IMR-90 (cell line): ENCODE measurements around the gene ALAS1. TPM values are rescaled to one million over a fixed set of nuclear protein-coding genes. Genes with fewer than 3 reads are reported as not detected.

Experiments
- ATAC-seq: fragments of 200-7000 bp; cut with Tn5 transposase; 2 replicates; pipeline ENCODE4 v1.9.1; 2020; ENCODE audit warnings: low read depth, mild to moderate bottlenecking, moderate library complexity
- BruUV-seq: library from RNA; stranded (reverse); fragments of 400-500 nt; replicated peaks from 2 replicates; lab custom pipeline; 2021; lab: Mats Ljungman, UMichigan
- CTCF ChIA-PET: fragments of 300-600 bp; formaldehyde crosslinking; extraction: SDS; loops from one replicate; lab custom pipeline; 2021; ENCODE audit warnings: antibody characterized with exemption; lab: Yijun Ruan, JAX
- POLR2A ChIA-PET: fragments of 300-600 bp; sonication (Branson Sonifier 250); formaldehyde crosslinking; loops from one replicate; lab custom pipeline; 2022; ENCODE audit warnings: antibody characterized with exemption; ENCODE audit not compliant: unreplicated experiment; lab: Charles Lee
- DNase-seq: peaks from one replicate; pipeline ENCODE4 v3.0.0; 2013
- H2AFZ ChIP-seq: replicated peaks from 2 replicates; pipeline ENCODE3; 2013; ENCODE audit warnings: low read length, mild to moderate bottlenecking; ENCODE audit not compliant: poor library complexity
- H2AK5ac ChIP-seq: 2 replicates; pipeline ENCODE4 v1.6.1; 2013; ENCODE audit warnings: low read depth, low read length, inconsistent platforms
- H2AK9ac ChIP-seq: replicated peaks from 2 replicates; pipeline ENCODE3; 2013; ENCODE audit warnings: mild to moderate bottlenecking, low read depth, low read length, moderate library complexity; ENCODE audit not compliant: poor library complexity
- H2BK120ac ChIP-seq: 2 replicates; pipeline ENCODE4 v1.6.1; 2013; ENCODE audit warnings: low read depth, low read length, inconsistent platforms
- H2BK15ac ChIP-seq: 3 replicates; pipeline ENCODE4 v1.6.1; 2013; ENCODE audit warnings: low read depth, low read length, inconsistent platforms
- H2BK20ac ChIP-seq: 2 replicates; pipeline ENCODE4 v1.6.1; 2013; ENCODE audit warnings: low read depth, mild to moderate bottlenecking, inconsistent platforms, low read length, moderate library complexity
- H2BK5ac ChIP-seq: 2 replicates; pipeline ENCODE4 v1.6.1; 2013; ENCODE audit warnings: mild to moderate bottlenecking, low read depth, low read length, inconsistent platforms; ENCODE audit not compliant: poor library complexity, severe bottlenecking
- H3K14ac ChIP-seq: replicated peaks from 2 replicates; pipeline ENCODE4 v1.6.1; 2013; ENCODE audit warnings: low read depth, low read length, inconsistent platforms
- H3K18ac ChIP-seq: 2 replicates; pipeline ENCODE4 v1.6.1; 2013; ENCODE audit warnings: low read depth, low read length, control low read depth
- H3K23ac ChIP-seq: 2 replicates; pipeline ENCODE4 v1.6.1; 2013; ENCODE audit warnings: low read depth, low read length, inconsistent platforms
- H3K27ac ChIP-seq: 2 replicates; pipeline ENCODE4 v1.5.1; 2013; ENCODE audit warnings: mild to moderate bottlenecking, control low read depth, low read length; ENCODE audit not compliant: insufficient read depth
- H3K27me3 ChIP-seq: 2 replicates; pipeline ENCODE4 v1.6.1; 2013; ENCODE audit warnings: low read length; ENCODE audit not compliant: control insufficient read depth, insufficient read depth
- H3K36me3 ChIP-seq: 2 replicates; pipeline ENCODE4 v1.6.1; 2013; ENCODE audit warnings: low read length, mixed read lengths; ENCODE audit not compliant: control insufficient read depth, insufficient read depth
- H3K4ac ChIP-seq: 2 replicates; pipeline ENCODE4 v1.6.1; 2013; ENCODE audit warnings: low read depth, low read length, inconsistent platforms
- H3K4me1 ChIP-seq: 2 replicates; pipeline ENCODE4 v1.6.1; 2013; ENCODE audit warnings: low read length, mixed read lengths; ENCODE audit not compliant: control insufficient read depth, insufficient read depth
- H3K4me2 ChIP-seq: 2 replicates; pipeline ENCODE4 v1.6.1; 2013; ENCODE audit warnings: low read depth, mild to moderate bottlenecking, control low read depth, low read length, moderate library complexity
- H3K4me3 ChIP-seq: 2 replicates; pipeline ENCODE4 v1.5.1; 2013; ENCODE audit warnings: low read depth, mild to moderate bottlenecking, control low read depth, low read length, moderate library complexity; ENCODE audit not compliant: insufficient read depth
- H3K56ac ChIP-seq: 2 replicates; pipeline ENCODE4 v1.6.1; 2013; ENCODE audit warnings: low read length, inconsistent platforms; ENCODE audit not compliant: insufficient read depth; ENCODE audit errors: extremely low read depth
- H3K79me1 ChIP-seq, 2 experiments: 2 replicates each; pipeline ENCODE4 v1.6.1; 2013; ENCODE audit warnings: low read length in 2 of 2, inconsistent platforms in 1 of 2, low read depth in 1 of 2
- H3K9ac ChIP-seq: 2 replicates; pipeline ENCODE4 v1.6.1; 2013; ENCODE audit warnings: low read depth, low read length, control low read depth
- H3K9me1 ChIP-seq: 2 replicates; pipeline ENCODE4 v1.6.1; 2013; ENCODE audit warnings: low read length, inconsistent platforms; ENCODE audit not compliant: insufficient read depth
- H3K9me3 ChIP-seq: 2 replicates; pipeline ENCODE4 v1.6.1; 2013; ENCODE audit warnings: low read length; ENCODE audit not compliant: control insufficient read depth, insufficient read depth
- H4K20me1 ChIP-seq: 2 replicates; pipeline ENCODE4 v1.6.1; 2013; ENCODE audit warnings: low read length, inconsistent platforms; ENCODE audit not compliant: insufficient read depth
- H4K5ac ChIP-seq: 2 replicates; pipeline ENCODE4 v1.6.1; 2013; ENCODE audit warnings: mild to moderate bottlenecking, low read depth, low read length, control low read depth
- H4K8ac ChIP-seq, 2 experiments: 2 replicates each; pipeline ENCODE4 v1.6.1; 2013; ENCODE audit warnings: low read depth in 2 of 2, low read length in 2 of 2, control low read depth in 1 of 2, inconsistent platforms in 1 of 2
- H4K91ac ChIP-seq: 2 replicates; pipeline ENCODE4 v1.6.1; 2013; ENCODE audit warnings: low read depth, low read length, inconsistent platforms; ENCODE audit not compliant: insufficient read depth
- BHLHE40 ChIP-seq: fragments of 150-350 bp; IDR thresholded peaks from 2 replicates; pipeline ENCODE4 v1.6.1; 2016; ENCODE audit warnings: mild to moderate bottlenecking, low read depth, low read length
- CEBPB ChIP-seq: IDR thresholded peaks from 2 replicates; pipeline ENCODE4 v1.6.1; 2012; ENCODE audit warnings: low read depth, low read length, improper control_type of control experiment
- CHD1 ChIP-seq: IDR thresholded peaks from 2 replicates; pipeline ENCODE4 v1.6.1; 2012; ENCODE audit warnings: low read depth, low read length, improper control_type of control experiment
- ELK1 ChIP-seq: fragments of 150-350 bp; IDR thresholded peaks from 2 replicates; pipeline ENCODE4 v1.6.1; 2016; ENCODE audit warnings: low read depth, mild to moderate bottlenecking, low read length, moderate library complexity, borderline replicate concordance
- FOS ChIP-seq: fragments of 150-350 bp; IDR thresholded peaks from 2 replicates; pipeline ENCODE4 v1.6.1; 2016; ENCODE audit warnings: low read depth, low read length
- MAFK ChIP-seq: IDR thresholded peaks from 2 replicates; pipeline ENCODE4 v1.6.1; 2012; ENCODE audit warnings: low read depth, low read length, improper control_type of control experiment
- MAZ ChIP-seq: IDR thresholded peaks from 2 replicates; pipeline ENCODE4 v1.6.1; 2012; ENCODE audit warnings: low read depth, mild to moderate bottlenecking, low read length, improper control_type of control experiment, moderate library complexity, borderline replicate concordance
- MXI1 ChIP-seq: IDR thresholded peaks from 2 replicates; pipeline ENCODE4 v1.6.1; 2012; ENCODE audit warnings: low read depth, mild to moderate bottlenecking, low read length, moderate library complexity, borderline replicate concordance
- POLR2A ChIP-seq: IDR thresholded peaks from 2 replicates; pipeline ENCODE4 v1.6.1; 2012; ENCODE audit warnings: mild to moderate bottlenecking, low read depth, low read length
- RAD21 ChIP-seq: IDR thresholded peaks from 2 replicates; pipeline ENCODE4 v1.6.1; 2012; ENCODE audit warnings: low read length, improper control_type of control experiment
- RFX5 ChIP-seq: IDR thresholded peaks from 2 replicates; pipeline ENCODE4 v1.8.0; 2012; ENCODE audit warnings: low read depth, mild to moderate bottlenecking, low read length, moderate library complexity
- USF2 ChIP-seq: fragments of 150-350 bp; IDR thresholded peaks from 2 replicates; pipeline ENCODE4 v1.6.1; 2017; ENCODE audit warnings: mild to moderate bottlenecking, antibody characterized with exemption, low read length, low read depth
- WGBS, 2 experiments: methylation state at CpG; one replicate each; pipeline versions ENCODE4 v1.1.5 to v1.1.7; 2013; ENCODE audit warnings: missing lambda C conversion rate in 2 of 2; ENCODE audit not compliant: insufficient read length in 1 of 2; ENCODE audit errors: extremely low coverage in 2 of 2; 5-methylcytosine and 5-hydroxymethylcytosine counted together
- dilution Hi-C: fragments of 300-500 bp; cut with HindIII; formaldehyde crosslinking; loops from one replicate; pipeline ENCODE4 v1.14.3; 2018; ENCODE audit warnings: low sequenced_read_pairs; ENCODE audit not compliant: unreplicated experiment
- in situ Hi-C: fragments of 300-500 bp; cut with MboI; formaldehyde crosslinking; loops from 3 replicates; pipeline ENCODE4 v1.14.3; 2019; ENCODE audit warnings: low sequenced_read_pairs, inconsistent platforms, mixed read lengths
- intact Hi-C: fragments of 100-400 bp; cut with micrococcal nuclease; formaldehyde crosslinking; loops from 2 replicates; pipeline ENCODE4 v1.10.0; 2022
- polyA plus RNA-seq, 3 experiments: library from polyadenylated mRNA; depleted of rRNA; stranded (reverse); fragments of >200 nt; gene quantifications; 2 replicates each; pipeline ENCODE4 v1.2.3, GENCODE V29; 2012; ENCODE audit warnings: low replicate concordance in 1 of 3
- total RNA-seq: library from RNA; depleted of rRNA; stranded (reverse); fragments of >200 nt; gene quantifications from 2 replicates; pipeline ENCODE4 v1.2.3, GENCODE V29; 2012

Gene ALAS1
- total and polyA plus RNA-seq, 2 of the 4 experiments (the other 2 are of a cell fraction) = 32.8 to 47.2 TPM

GRCh38 chr3:52256159-52256558, 58.2 kb downstream of the ALAS1 start:
- no peak overlapping the region for H2AFZ ChIP-seq
- peaks cover 12 to 56% of the 10 kb centered on the region in 2 experiments for H3K79me1 ChIP-seq
- H3K14ac ChIP-seq = no peak overlapping the region
- peaks cover 59% of the 10 kb centered on the region for H3K36me3 ChIP-seq
- ATAC-seq (no peak), DNase-seq (no peak)
- WGBS, 2 experiments = no CpG with 5 or more reads among the region's 3 CpGs
- H3K4ac ChIP-seq = no peak overlapping the region
- peaks cover 23% of the 10 kb centered on the region for H4K20me1 ChIP-seq
- H3K9me1 ChIP-seq = no peaks in the 10 kb centered on the region
- H2AK9ac ChIP-seq = no peak overlapping the region
- no peak for TF ChIP-seq ELK1
- no peak for TF ChIP-seq CEBPB
- no peak for TF ChIP-seq MAZ
- TF ChIP-seq MXI1 = no peak
- no peak for TF ChIP-seq FOS
- TF ChIP-seq USF2 = no peak
- TF ChIP-seq POLR2A = no peak
- TF ChIP-seq BHLHE40 = no peak
- TF ChIP-seq RFX5 = no peak
- no peak for TF ChIP-seq RAD21
- TF ChIP-seq CHD1 = no peak
- no peak for TF ChIP-seq MAFK
- in situ Hi-C loops (no loop called here), dilution Hi-C loops (no loop called here), intact Hi-C loops (no loop called here)
- no peak overlapping the region for H2BK20ac ChIP-seq
- no peak overlapping the region for H2AK5ac ChIP-seq
- no peak overlapping the region for H2BK15ac ChIP-seq
- no peak overlapping the region for H3K27ac ChIP-seq
- CTCF ChIA-PET = interaction anchor here (0.6 to 1.1 kb wide), 2 partner anchors 12 to 37 kb away, joined by 3 to 6 read pairs; no protein-coding TSS in a partner anchor
- POLR2A ChIA-PET = interaction anchor here (0.5 kb wide), 1 partner anchor 1993 kb away, joined by 4 read pairs; no protein-coding TSS in a partner anchor
- H3K23ac ChIP-seq = no peak overlapping the region
- H4K91ac ChIP-seq = no peak overlapping the region
- no peaks in the 10 kb centered on the region for H3K9me3 ChIP-seq
- no peak overlapping the region for H3K4me2 ChIP-seq
- no peak overlapping the region for H3K56ac ChIP-seq
- 0 out of 2 replicates have a peak, but pooled peaks cover 2% of the 10 kb centered on the region for H3K4me1 ChIP-seq
- no peak overlapping the region for H3K9ac ChIP-seq
- H3K18ac ChIP-seq = no peak overlapping the region
- no peak overlapping the region for H4K8ac ChIP-seq
- no peak overlapping the region for H4K5ac ChIP-seq
- no peak overlapping the region for H2BK5ac ChIP-seq
- H3K27me3 ChIP-seq = no peaks in the 10 kb centered on the region
- no peak overlapping the region for H2BK120ac ChIP-seq
- no TSS peak for BruUV-seq
- H3K4me3 ChIP-seq = no peak overlapping the region
